ENCODE measurements around the gene RSPH1. TPM values are rescaled to one million over a fixed set of nuclear protein-coding genes. Genes with fewer than 3 reads are reported as not detected.

RSPH1 gene
- total RNA-seq, 1 donor, result not detected

DNA sequence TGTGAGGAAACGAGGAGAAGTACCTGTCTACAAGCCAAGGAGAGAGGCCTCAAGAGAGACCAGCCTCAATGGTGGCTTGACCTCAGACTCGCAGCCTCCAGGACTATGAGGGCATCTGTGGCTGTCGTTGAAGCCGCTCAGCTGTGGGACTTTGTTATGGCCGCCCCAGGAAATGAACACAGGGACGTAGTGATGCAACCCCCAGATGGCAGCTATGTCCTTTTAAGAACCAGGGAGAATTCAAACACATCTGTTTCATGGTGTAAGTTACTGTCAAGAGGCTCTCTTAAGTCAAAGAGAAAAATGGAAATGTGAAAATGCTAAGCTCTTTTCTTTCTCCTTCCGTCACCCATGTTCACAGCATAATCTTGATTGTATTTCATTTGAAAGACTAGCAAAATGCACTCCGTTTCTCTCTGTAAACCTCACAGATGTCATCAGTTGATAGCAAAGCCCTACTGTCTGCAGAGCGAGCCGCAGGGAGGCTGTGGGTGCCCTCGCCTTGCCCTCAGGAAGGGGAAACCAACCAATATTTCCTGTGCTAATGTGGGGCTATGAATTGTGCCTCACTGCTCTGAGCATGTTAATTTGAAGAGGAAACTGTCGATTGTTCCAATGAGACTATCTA, 71.0 kb downstream of the RSPH1 start:
- no peak for DNase-seq (ENCODE audit: insufficient read length, low spot score, missing footprints)
- H3K79me2 ChIP-seq (ENCODE audit: insufficient read depth, low read length), result no peaks in the 10 kb centered on the region
- no peaks in the 10 kb centered on the region for H3K9me3 ChIP-seq (ENCODE audit: low read depth, low read length)
- H3K36me3 ChIP-seq (ENCODE audit: insufficient read depth, low read length), result no peaks in the 10 kb centered on the region
- H3K4me2 ChIP-seq (ENCODE audit: insufficient read depth, low read length), result no peak overlapping the region
- TF ChIP-seq, protein P1, sequence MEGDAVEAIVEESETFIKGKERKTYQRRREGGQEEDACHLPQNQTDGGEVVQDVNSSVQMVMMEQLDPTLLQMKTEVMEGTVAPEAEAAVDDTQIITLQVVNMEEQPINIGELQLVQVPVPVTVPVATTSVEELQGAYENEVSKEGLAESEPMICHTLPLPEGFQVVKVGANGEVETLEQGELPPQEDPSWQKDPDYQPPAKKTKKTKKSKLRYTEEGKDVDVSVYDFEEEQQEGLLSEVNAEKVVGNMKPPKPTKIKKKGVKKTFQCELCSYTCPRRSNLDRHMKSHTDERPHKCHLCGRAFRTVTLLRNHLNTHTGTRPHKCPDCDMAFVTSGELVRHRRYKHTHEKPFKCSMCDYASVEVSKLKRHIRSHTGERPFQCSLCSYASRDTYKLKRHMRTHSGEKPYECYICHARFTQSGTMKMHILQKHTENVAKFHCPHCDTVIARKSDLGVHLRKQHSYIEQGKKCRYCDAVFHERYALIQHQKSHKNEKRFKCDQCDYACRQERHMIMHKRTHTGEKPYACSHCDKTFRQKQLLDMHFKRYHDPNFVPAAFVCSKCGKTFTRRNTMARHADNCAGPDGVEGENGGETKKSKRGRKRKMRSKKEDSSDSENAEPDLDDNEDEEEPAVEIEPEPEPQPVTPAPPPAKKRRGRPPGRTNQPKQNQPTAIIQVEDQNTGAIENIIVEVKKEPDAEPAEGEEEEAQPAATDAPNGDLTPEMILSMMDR (IDR thresholded peaks at IDR 0.05; ENCODE audit: extremely low read depth, low read depth, low read length), result no peak
- no peaks in the 10 kb centered on the region for H3K4me1 ChIP-seq (ENCODE audit: insufficient read depth, low read length)
- no peak overlapping the region for H3K4me3 ChIP-seq (ENCODE audit: insufficient read depth, low read length)
- no peaks in the 10 kb centered on the region for H4K20me1 ChIP-seq (ENCODE audit: insufficient read depth, low read length)
- H3K27me3 ChIP-seq (ENCODE audit: insufficient read depth, low read length), result peaks cover 3% of the 10 kb centered on the region
- no peak overlapping the region for H3K27ac ChIP-seq (ENCODE audit: low read depth, low read length)
- H2AFZ ChIP-seq (ENCODE audit: low read length), result no peak overlapping the region

DNA sequence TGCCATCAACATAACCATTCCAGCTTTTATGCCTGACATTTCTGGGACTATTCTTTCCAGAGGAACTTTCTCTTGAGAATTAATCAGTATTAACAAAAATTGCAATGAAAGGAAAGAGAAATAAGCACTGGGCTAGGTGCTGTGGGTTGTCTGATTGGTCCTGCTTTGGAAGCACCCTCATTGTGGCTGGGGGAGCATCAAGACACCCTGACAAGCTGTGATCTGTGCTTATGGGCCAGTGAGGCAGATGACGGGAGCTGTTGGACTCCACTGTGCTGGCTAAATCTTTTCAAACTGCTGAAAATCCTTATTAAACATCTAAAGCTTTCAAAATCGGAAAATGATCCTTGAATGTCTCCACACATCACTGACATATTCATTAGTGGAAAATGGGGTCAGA, 72.3 kb downstream of the RSPH1 start:
- Histone ChIP-seq H3K9me3 (ENCODE audit: low read depth, low read length) (no peaks in the 10 kb centered on the region), H4K20me1 (ENCODE audit: insufficient read depth, low read length) (no peaks in the 10 kb centered on the region), H3K36me3 (ENCODE audit: insufficient read depth, low read length) (no peaks in the 10 kb centered on the region), H3K27me3 (ENCODE audit: insufficient read depth, low read length) (peaks cover 3% of the 10 kb centered on the region), H3K4me3 (ENCODE audit: insufficient read depth, low read length) (no peak overlapping the region), H3K79me2 (ENCODE audit: insufficient read depth, low read length) (no peaks in the 10 kb centered on the region), H2AFZ (ENCODE audit: low read length) (no peak overlapping the region), H3K4me2 (ENCODE audit: insufficient read depth, low read length) (no peak overlapping the region), H3K27ac (ENCODE audit: low read depth, low read length) (no peak overlapping the region), H3K4me1 (ENCODE audit: insufficient read depth, low read length) (no peaks in the 10 kb centered on the region)
- no peak for DNase-seq (ENCODE audit: insufficient read length, low spot score, missing footprints)
- TF ChIP-seq, protein P1 (IDR thresholded peaks at IDR 0.05; ENCODE audit: extremely low read depth, low read depth, low read length), result no peak

DNA sequence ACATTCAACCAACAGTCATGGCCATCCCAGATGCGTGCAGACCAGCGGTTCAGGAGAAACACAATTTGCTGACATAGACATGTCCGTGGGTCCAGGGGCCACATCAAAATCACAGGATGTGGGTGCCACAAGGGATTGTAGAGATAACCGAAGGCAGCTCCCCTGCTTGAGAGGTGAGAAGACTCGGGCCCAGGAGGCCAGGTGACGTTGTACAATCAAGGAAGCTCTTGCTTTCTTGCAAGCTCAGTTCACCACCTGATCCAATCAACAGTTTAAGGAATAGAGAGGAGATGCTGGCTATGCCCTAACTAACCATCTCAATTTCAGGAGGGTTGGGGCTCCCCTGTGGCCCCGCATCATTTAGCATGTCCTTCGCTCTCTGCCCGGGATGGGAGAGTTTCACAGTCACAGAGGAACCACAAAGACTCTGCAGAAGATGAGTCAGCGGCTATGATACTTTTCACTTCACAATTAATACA, 72.8 kb downstream of the RSPH1 start:
- Histone ChIP-seq H3K4me1 (ENCODE audit: insufficient read depth, low read length) (no peaks in the 10 kb centered on the region), H4K20me1 (ENCODE audit: insufficient read depth, low read length) (no peaks in the 10 kb centered on the region), H3K79me2 (ENCODE audit: insufficient read depth, low read length) (no peaks in the 10 kb centered on the region), H3K9me3 (ENCODE audit: low read depth, low read length) (no peaks in the 10 kb centered on the region), H3K4me3 (ENCODE audit: insufficient read depth, low read length) (no peak overlapping the region), H3K36me3 (ENCODE audit: insufficient read depth, low read length) (no peaks in the 10 kb centered on the region), H2AFZ (ENCODE audit: low read length) (no peak overlapping the region), H3K27ac (ENCODE audit: low read depth, low read length) (no peak overlapping the region), H3K27me3 (ENCODE audit: insufficient read depth, low read length) (peaks cover 7% of the 10 kb centered on the region), H3K4me2 (ENCODE audit: insufficient read depth, low read length) (no peak overlapping the region)
- DNase-seq (ENCODE audit: insufficient read length, low spot score, missing footprints), result no peak
- TF ChIP-seq, protein P1 (IDR thresholded peaks at IDR 0.05; ENCODE audit: extremely low read depth, low read depth, low read length), result no peak

Other genes with a start within 250 kb of the RSPH1 start
- gene TFF3, start 180.8 kb downstream of the RSPH1 start, total RNA-seq, result not detected in 2 replicates
- not detected in 2 replicates for gene TFF2, start 145.2 kb downstream of the RSPH1 start, total RNA-seq
- gene TFF1, start 129.7 kb downstream of the RSPH1 start, total RNA-seq, result not detected in 2 replicates
- not detected in 2 replicates for gene TMPRSS3, start 100.2 kb downstream of the RSPH1 start, total RNA-seq
- not detected in 2 replicates for gene UBASH3A, start 92.3 kb downstream of the RSPH1 start, total RNA-seq
- gene SLC37A1, start 17.6 kb upstream of the RSPH1 start, total RNA-seq, result 5.9 and 6.9 TPM in 2 replicates
- 0.36 TPM in 1 of 2 replicates, not detected in the other for gene PDE9A, start 157.4 kb upstream of the RSPH1 start, total RNA-seq